Stimulated activated naive CD4-positive, alpha-beta T cell (primary cell): Measurements from ENCODE around the gene KDM1A.
A peak's percentile ranks its signal among the peaks of the same experiment; 100 is the strongest.

Experiments used
- DNase-seq, 6 experiments: peaks; one replicate each; lab custom pipeline; 2025; lab: John Stamatoyannopoulos, UW

The KDM1A gene

GRCh38 chr1:23013657-23014056 lies 5.6 kb upstream of the KDM1A start:
- no peak for DNase-seq

GRCh38 chr1:23018661-23019093 lies 591 bp upstream of the KDM1A start:
- peak in 1 of 6 experiments; percentile 18 for DNase-seq

- DNase-seq = peak in 4 of 6 experiments; percentile 12 to 44 (median 28)
Measured at GRCh38 chr1:23019863-23020625, 776 bp downstream of the KDM1A start.

DNA sequence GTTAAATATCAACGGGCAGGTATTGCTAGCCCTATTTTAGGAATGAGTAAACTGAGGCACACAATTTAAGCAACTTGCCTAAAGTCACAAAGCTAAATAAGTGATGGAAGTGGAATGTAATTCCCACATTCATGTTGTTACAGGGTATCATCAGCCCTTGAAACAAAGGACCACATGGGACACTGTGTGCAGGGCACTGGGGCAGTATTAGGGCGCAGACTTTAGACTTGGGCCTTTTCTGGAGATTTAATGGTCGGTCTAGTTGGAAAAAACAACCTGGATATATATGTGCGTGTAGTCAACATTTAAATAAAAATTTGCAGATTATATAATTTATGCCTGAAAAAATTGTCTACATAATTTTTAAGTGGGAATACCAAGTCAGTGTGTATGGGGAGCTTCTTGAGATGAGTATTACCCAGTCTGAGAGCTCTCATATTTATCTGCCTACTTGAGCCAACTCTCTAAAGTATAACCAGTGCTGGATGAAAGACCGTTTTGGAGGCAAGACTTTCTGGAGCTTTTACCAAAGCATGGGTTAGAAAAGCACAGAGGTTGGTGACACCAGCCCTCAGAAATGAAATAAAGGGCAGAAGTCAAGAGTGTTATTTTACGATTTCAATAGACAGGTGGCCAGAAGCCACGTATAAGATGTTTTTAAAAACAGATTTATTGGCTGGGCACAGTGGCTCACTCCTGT lies 1.6 kb downstream of the KDM1A start:
- no peak for DNase-seq

DNA sequence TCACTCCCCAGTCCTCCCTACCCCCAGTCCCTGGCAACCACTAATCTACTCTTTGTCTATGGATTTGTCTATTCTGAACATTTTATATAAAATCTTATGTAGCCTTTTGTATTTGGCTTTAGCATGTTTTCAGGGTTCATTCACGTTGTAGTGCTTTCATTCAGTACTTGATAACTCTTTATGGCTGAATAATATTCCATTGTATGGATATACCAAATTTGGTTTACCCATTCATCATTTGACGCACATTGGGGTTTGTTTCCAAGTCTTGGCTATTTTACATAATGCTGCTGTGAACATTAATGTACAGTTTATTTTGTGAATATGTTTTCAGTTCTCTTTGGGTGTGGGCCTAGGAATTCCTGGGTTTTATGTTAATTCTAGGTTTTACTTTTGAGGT lies 2.6 kb downstream of the KDM1A start:
- no peak for DNase-seq

DNA sequence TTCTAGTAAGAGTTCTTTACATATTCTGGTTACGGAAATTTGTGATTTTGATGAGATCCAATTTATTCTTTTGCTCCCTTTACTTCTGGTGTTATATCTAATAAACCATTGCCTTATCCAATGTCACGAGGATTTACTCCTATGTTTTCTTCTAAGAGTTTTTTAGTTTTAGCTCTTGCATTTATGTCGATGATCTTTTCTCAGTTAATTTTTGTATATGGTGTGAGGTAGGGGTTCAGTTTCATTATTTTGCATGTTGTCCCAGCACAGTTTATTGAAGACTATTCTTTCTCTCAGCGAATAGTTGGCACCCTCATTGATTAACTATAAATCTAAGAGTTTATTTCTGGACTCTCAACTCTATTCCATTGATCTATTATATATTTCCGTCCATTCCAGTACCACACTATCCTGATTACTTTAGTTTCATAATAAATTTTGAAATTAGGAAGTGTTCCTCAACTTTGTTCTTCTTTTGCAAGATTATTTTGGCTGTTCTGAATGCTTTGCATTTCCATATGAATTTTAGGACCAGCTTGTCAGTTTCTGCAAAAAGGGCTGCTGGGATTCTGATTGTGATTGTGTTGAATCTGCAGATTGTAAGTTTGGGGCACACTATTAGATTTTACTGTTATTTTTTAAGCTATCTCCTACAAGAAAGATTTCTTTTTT lies 4.0 kb downstream of the KDM1A start:
- DNase-seq = no peak

DNA sequence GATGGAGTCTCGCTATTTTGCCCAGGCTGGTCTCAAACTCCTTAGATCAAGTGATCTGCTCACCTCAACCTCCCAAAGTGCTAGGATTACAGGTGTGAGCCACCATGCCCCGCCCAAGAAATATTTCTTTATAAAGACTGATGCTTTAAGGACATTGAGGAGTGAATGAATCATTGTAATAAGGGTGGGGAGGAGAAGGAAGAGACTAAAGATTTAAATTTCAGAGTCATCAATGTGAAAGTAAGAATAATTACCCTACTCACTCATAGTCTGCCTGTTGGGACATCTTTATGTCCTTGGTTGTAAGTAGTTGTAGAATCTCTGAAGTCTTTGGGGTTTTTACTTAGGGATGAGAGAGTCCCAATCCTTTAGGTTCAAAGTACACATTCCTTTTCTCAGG lies 7.3 kb downstream of the KDM1A start:
- DNase-seq = no peak

DNA sequence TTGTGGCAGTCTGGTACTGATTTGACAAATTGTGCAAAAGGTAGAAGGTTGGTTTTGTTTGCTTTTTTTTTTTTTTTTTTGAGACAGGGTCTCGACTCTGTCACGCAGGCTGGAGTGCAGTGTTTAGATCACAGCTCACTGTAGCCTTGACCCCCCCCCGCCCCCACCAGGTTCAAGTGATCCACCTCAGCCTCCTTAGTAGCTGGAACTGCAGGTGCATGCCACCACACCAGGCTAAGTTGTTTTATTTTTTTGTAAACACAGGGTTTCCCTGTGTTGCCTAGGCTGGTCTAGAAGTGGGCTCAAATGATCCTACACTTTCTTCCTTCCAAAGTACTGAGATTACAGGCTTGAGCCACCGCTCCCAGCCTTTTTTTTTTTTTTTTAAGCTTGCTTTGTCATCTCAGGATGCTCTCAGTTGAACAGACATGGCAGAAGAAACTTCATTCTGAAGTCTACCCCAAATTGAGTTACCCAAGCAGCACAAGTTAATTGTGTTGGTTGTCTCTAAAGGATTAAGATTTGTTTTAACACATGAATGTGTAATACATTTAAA lies 8.2 kb downstream of the KDM1A start:
- DNase-seq = no peak

GRCh38 chr1:23029337-23029736 lies 10.1 kb downstream of the KDM1A start:
- DNase-seq = no peak

GRCh38 chr1:23035823-23036452 lies 16.7 kb downstream of the KDM1A start:
- no peak for DNase-seq

DNA sequence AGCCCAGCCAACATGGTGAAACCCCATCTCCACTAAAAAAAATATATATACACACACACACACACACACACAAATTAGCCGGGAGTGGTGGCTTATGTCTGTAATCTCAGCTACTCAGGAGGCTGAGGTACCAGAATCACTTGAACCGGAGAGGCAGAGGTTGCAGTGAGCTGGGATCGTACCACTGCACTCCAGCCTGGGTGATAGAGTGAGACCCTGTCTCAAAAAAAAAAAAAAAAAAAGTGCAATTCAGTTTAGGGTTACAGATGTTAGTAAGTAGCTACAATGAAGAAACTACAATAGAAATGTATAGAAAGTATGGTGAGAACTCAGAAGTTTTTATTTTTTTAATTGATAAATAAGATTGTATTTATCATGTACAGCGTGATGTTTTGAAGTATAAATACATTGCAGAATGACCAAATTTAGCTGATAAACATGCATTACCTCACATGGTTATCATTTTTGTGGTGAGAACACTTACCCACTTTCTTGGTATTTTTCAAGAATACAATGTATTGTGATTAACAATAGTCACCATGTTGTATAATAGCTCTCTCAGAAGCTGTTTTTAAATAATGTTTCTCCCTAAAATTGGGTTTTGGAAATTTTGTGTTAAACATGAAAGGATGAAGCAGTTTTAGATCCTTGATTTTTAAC lies 17.9 kb downstream of the KDM1A start:
- DNase-seq = no peak

- no peak for DNase-seq
Measured at GRCh38 chr1:23039308-23039826, 20.1 kb downstream of the KDM1A start.

DNA sequence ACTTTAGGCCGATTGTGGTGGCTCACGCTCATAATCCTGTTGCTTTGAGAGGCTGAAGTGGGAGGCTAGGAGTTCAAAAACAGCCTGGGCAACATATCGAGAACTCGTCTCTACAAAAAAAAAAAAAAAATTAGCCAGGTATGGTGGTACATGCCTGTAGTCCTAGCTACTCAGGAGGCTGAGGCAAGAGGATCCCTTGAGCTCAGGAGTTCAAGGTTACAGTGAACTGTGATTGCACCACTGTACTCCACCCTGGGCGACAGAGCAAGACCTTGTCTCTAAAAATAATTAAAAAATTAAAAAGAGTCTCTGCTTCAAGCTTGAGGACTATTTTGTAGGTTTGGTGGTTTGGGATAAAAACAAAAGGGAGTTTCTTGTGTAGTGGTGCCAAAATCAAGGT lies 21.2 kb downstream of the KDM1A start:
- no peak for DNase-seq

- no peak for DNase-seq
Measured at GRCh38 chr1:23044035-23044434, 24.8 kb downstream of the KDM1A start.

- DNase-seq = no peak
Measured at GRCh38 chr1:23050201-23050600, 30.9 kb downstream of the KDM1A start.

- no peak for DNase-seq
Measured at GRCh38 chr1:23051290-23051909, 32.1 kb downstream of the KDM1A start.

DNA sequence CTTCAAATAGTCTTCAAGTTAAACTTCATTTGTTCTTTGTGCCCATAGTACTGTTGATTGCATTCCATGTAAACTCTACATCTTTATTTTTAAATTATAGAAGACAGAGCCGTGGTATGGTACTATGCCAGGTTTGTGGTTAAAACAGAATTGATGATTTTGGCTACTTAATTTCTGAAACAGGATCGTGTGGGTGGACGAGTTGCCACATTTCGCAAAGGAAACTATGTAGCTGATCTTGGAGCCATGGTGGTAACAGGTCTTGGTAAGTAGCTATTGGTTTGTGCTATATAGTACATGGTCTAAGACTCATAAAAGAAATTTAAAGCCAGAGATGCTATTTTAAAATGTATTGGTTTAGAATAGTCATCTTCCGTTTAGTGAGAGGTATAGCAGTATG lies 38.0 kb downstream of the KDM1A start:
- no peak for DNase-seq

- DNase-seq = no peak
Measured at GRCh38 chr1:23062271-23062670, 43.0 kb downstream of the KDM1A start.

DNA sequence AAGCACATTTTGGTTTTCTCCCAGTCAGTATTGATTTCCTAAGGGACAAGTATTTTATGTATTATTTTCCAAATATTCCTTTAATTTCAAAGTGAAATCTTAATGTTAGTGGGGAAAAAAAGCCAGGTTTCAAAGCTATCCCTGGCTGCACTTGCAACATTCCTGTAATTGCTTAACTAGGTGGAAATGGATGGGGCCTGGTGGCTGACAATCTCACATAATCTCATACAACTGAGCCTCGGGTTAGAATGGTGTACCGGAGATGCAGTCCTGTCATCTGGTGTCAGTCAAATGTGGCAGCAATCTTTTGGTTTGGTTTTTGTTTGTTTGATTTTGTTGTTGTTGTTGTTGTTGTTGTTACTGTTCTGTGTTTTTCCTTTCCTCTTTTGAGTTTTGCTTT lies 46.1 kb downstream of the KDM1A start:
- DNase-seq = no peak

DNA sequence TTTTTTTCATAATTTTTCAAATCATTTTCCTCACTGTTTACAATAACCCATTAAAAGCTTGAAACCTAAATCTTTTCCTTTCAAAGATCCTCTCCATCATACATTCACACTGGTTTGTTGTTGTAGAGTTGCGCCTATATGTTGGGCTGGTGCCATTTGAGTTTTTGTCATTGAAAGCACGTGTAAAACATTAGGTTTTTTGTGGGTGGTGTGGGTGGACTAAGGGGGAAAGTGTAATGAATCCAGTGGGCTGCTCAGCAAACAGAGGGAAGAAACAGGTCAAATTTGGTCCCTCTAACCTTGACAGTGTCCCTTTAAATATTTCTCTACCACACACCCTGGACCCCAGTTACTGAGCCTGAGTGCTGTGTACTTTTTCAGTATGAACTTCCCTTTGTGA lies 46.8 kb downstream of the KDM1A start:
- no peak for DNase-seq

GRCh38 chr1:23069149-23069548 lies 49.9 kb downstream of the KDM1A start:
- no peak for DNase-seq
